ENCODE results near the gene STRIP1.

GRCh38 chr1:110067893-110068645 lies 33.6 kb downstream of the STRIP1 start:
- TF ChIP-seq EP300 (IDR thresholded peaks at IDR 0.05; ENCODE audit: borderline replicate concordance in 1 of 2, low read depth in 2 of 2, low read length in 2 of 2) = no peak
- TF ChIP-seq SIN3A (conservative IDR thresholded peaks at IDR 0.05 in 1 of 2, IDR thresholded peaks at IDR 0.05 in 1 of 2; ENCODE audit: low read depth in 1 of 2, low read length in 2 of 2) = no peak
- TF ChIP-seq BRCA1 (IDR thresholded peaks at IDR 0.05; ENCODE audit: low read depth, low read length) = no peak
